ENCODE measurements around the gene UQCR10.

DNA sequence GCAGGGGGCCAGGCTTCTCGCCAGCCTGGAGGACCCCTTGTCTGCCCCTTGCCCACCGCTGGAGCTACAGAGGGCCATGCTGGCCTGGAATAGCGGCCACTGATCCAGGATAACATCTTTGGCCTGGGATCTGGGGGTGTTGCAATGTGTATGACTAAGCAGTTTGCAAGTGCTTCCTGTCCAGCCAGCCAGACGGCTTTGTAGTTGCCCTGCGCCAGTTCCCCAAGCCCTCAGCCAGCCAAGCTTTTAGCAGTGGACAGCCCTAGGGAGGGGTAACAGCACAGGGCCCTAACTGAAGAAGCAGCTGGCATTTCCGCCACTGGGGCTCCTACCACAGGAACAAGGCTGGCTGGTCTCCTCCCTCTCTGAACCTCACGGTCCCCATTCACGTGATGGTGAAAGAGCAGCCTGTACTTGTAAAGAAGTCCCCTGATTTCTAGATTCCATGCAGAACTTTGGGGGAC, 32.1 kb downstream of the UQCR10 start:
- TF ChIP-seq, protein P1, sequence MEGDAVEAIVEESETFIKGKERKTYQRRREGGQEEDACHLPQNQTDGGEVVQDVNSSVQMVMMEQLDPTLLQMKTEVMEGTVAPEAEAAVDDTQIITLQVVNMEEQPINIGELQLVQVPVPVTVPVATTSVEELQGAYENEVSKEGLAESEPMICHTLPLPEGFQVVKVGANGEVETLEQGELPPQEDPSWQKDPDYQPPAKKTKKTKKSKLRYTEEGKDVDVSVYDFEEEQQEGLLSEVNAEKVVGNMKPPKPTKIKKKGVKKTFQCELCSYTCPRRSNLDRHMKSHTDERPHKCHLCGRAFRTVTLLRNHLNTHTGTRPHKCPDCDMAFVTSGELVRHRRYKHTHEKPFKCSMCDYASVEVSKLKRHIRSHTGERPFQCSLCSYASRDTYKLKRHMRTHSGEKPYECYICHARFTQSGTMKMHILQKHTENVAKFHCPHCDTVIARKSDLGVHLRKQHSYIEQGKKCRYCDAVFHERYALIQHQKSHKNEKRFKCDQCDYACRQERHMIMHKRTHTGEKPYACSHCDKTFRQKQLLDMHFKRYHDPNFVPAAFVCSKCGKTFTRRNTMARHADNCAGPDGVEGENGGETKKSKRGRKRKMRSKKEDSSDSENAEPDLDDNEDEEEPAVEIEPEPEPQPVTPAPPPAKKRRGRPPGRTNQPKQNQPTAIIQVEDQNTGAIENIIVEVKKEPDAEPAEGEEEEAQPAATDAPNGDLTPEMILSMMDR (IDR thresholded peaks at IDR 0.05; ENCODE audit: borderline replicate concordance, extremely low read depth, low read length, poor library complexity, severe bottlenecking) = no peak
- no peak for TF ChIP-seq EZH2 (IDR thresholded peaks at IDR 0.05; ENCODE audit: borderline replicate concordance, low read depth, low read length, severe bottlenecking)

Measured in DND-41 (cell line).